NCI-H2107 treated with DMSO at 0.1 percent for 48 hours (cell line): Measurements from ENCODE around the gene MICOS13.

Experiments
- DNase-seq: peaks from one replicate; lab custom pipeline; 2025; ENCODE audit not compliant: unreplicated experiment; lab: John Stamatoyannopoulos, UW

The MICOS13 gene

GRCh38 chr19:5631567-5632240 lies 48.6 kb downstream of the MICOS13 start:
- no peak for DNase-seq

- DNase-seq, result no peak
These were observed 51.3 kb downstream of the MICOS13 start for GRCh38 chr19:5628919-5629481.

GRCh38 chr19:5628461-5628860 lies 51.9 kb downstream of the MICOS13 start:
- no peak for DNase-seq
